Endodermal cell (in vitro differentiated cells): ENCODE measurements around the gene BARX1. TPM values are rescaled to one million over a fixed set of nuclear protein-coding genes. Genes with fewer than 3 reads are reported as not detected.

ENCODE experiments used
- DNase-seq: peaks from one replicate; pipeline ENCODE4 v3.0.0-alpha.2; 2017
- H3K27ac ChIP-seq: 2 replicates; pipeline ENCODE4 v1.5.1; 2013; ENCODE audit warnings: mild to moderate bottlenecking, low read depth, low read length, moderate library complexity
- H3K27me3 ChIP-seq: 2 replicates; pipeline ENCODE4 v1.6.1; 2013; ENCODE audit warnings: mild to moderate bottlenecking, low read length, moderate library complexity; ENCODE audit not compliant: insufficient read depth, control insufficient read depth, poor library complexity, severe bottlenecking
- H3K36me3 ChIP-seq: 2 replicates; pipeline ENCODE4 v1.7.0; 2013; ENCODE audit warnings: mild to moderate bottlenecking, low read length, moderate library complexity; ENCODE audit not compliant: control insufficient read depth, insufficient read depth
- H3K4me1 ChIP-seq: one replicate; pipeline ENCODE4 v1.7.0; 2013; ENCODE audit warnings: low read length; ENCODE audit not compliant: control insufficient read depth, insufficient read depth
- H3K4me3 ChIP-seq: 2 replicates; pipeline ENCODE4 v1.5.1; 2013; ENCODE audit warnings: mild to moderate bottlenecking, low read length, moderate library complexity
- H3K9ac ChIP-seq: 2 replicates; pipeline ENCODE4 v1.6.1; 2013; ENCODE audit warnings: mild to moderate bottlenecking, low read length, moderate library complexity; ENCODE audit not compliant: poor library complexity, severe bottlenecking; ENCODE audit errors: extremely low read depth
- H3K9me3 ChIP-seq: 2 replicates; pipeline ENCODE4 v1.6.1; 2013; ENCODE audit warnings: mild to moderate bottlenecking, low read length, moderate library complexity; ENCODE audit not compliant: control insufficient read depth
- H3K27ac Mint-ChIP-seq: 2 replicates; pipeline ENCODE4 v1.8.0; 2020; ENCODE audit warnings: mixed read lengths
- H3K27me3 Mint-ChIP-seq: 2 replicates; pipeline ENCODE4 v1.8.0; 2021; ENCODE audit warnings: mild to moderate bottlenecking, mixed read lengths; ENCODE audit not compliant: insufficient read depth
- H3K36me3 Mint-ChIP-seq: 2 replicates; pipeline ENCODE4 v1.8.0; 2020; ENCODE audit warnings: low read depth, mixed read lengths
- H3K4me1 Mint-ChIP-seq: 2 replicates; pipeline ENCODE4 v1.8.0; 2020; ENCODE audit warnings: mixed read lengths
- H3K4me3 Mint-ChIP-seq: 2 replicates; pipeline ENCODE4 v1.8.0; 2020; ENCODE audit warnings: mild to moderate bottlenecking, moderate library complexity, mixed read lengths
- H3K9me3 Mint-ChIP-seq: 2 replicates; pipeline ENCODE4 v1.8.0; 2020; ENCODE audit warnings: mild to moderate bottlenecking, mixed read lengths
- CTCF ChIP-seq: fragments of 200-600 bp; sonication (generic); conservative IDR thresholded peaks from 2 replicates; pipeline ENCODE4 v1.5.0; 2021; ENCODE audit warnings: antibody characterized with exemption, mild to moderate bottlenecking
- WGBS, 2 experiments: methylation state at CpG; one replicate each; pipeline versions ENCODE4 v1.1.5 to v1.1.7; 2013; ENCODE audit warnings: missing lambda C conversion rate in 2 of 2, mixed read lengths in 1 of 2; ENCODE audit not compliant: insufficient coverage in 1 of 2, insufficient read length in 1 of 2; 5-methylcytosine and 5-hydroxymethylcytosine counted together
- long read RNA-seq, 4 experiments: library from polyadenylated mRNA in 2 of 4; library from RNA in 1 of 4; library from capped mRNA in 1 of 4; stranded (forward) in 3 of 4; unstranded in 1 of 4; transcript quantifications; one replicate each; pipeline ENCODE4 v2.0.0, GENCODE V29; 2020 to 2021; ENCODE audit warnings: inconsistent platforms in 1 of 4
- polyA plus RNA-seq, 2 experiments: library from polyadenylated mRNA; stranded (reverse); fragments of 50-300 nt; gene quantifications; one replicate each; pipeline ENCODE4 v1.2.3, GENCODE V29; 2013
- total RNA-seq, 2 donors: library from RNA; stranded (reverse); fragmentation: NEBNext Ultra II Directional in 1 of 2; extraction: Animal tissue kit (Norgen Biotek cat#: 25700) in 1 of 2; gene quantifications; 2 replicates in 1 of 2; 3 replicates in 1 of 2; pipeline ENCODE4 v1.2.1, GENCODE V29; 2021

Gene BARX1
- under 1 TPM in 1 of 2 donors, not detected in 1; 0.35 TPM for total RNA-seq
- polyA plus RNA-seq (2013, experiment 1 of 2), result 2.9 TPM
- polyA plus RNA-seq (2013, experiment 2 of 2), result 2.2 TPM
- long read RNA-seq, experiment 1, result 0 reads
- long read RNA-seq, experiment 2, result 0 reads
- long read RNA-seq, experiment 3, result 0 reads
- long read RNA-seq, experiment 4, result 0 reads

- Histone ChIP-seq H3K9me3 (no peaks in the 10 kb centered on the region), H3K4me3 (no peak within 1 kb of the TSS), H3K27me3 (peaks cover 97% of the 10 kb centered on the region), H3K36me3 (no peaks in the 10 kb centered on the region), H3K4me1 (peaks cover 8% of the 10 kb centered on the region), H3K9ac (no peak within 1 kb of the TSS), H3K27ac (no peak within 1 kb of the TSS)
- TF ChIP-seq CTCF, result no peak
- WGBS, 2 experiments, result 0 to 2% methylated on average over 34 to 101 of the region's 102 CpGs
- H3K4me3 Mint-ChIP-seq, result peak within 1 kb of the TSS; percentile 50
- H3K9me3 Mint-ChIP-seq, result no peaks in the 10 kb centered on the region
- peaks cover 26% of the 10 kb centered on the region for H3K4me1 Mint-ChIP-seq
- H3K36me3 Mint-ChIP-seq, result no peaks in the 10 kb centered on the region
- H3K27ac Mint-ChIP-seq, result no peak within 1 kb of the TSS
- peaks cover 94% of the 10 kb centered on the region for H3K27me3 Mint-ChIP-seq
- DNase-seq, result peak; percentile 89
These were observed at the start of gene BARX1 for GRCh38 chr9:93955111-93955980. TSS of gene BARX1 (minus strand) at chr9:93955355. CDS start at chr9:93955146, 209 bp downstream.

- Histone ChIP-seq H3K9me3 (no peaks in the 10 kb centered on the region), H3K27me3 (no peaks in the 10 kb centered on the region), H3K4me1 (no peaks in the 10 kb centered on the region), H3K36me3 (no peaks in the 10 kb centered on the region), H3K4me3 (no peak overlapping the region), H3K27ac (no peak overlapping the region), H3K9ac (no peak overlapping the region)
- Mint-ChIP-seq H3K4me1 (no peaks in the 10 kb centered on the region), H3K4me3 (no peak overlapping the region), H3K27ac (no peak overlapping the region), H3K27me3 (peaks cover 4% of the 10 kb centered on the region), H3K36me3 (no peaks in the 10 kb centered on the region), H3K9me3 (no peaks in the 10 kb centered on the region)
- 6 to 35% methylated on average over 2 to 6 of the region's 6 CpGs for WGBS, 2 experiments
- peak; percentile 86 for TF ChIP-seq CTCF
- DNase-seq, result peak; percentile 81
These were observed 47.4 kb upstream of the BARX1 start for GRCh38 chr9:94002316-94003140.

GRCh38 chr9:93996863-93997262, 41.7 kb upstream of the BARX1 start:
- peak; percentile 67 for TF ChIP-seq CTCF
- no peaks in the 10 kb centered on the region for H3K4me1 Mint-ChIP-seq
- no peak overlapping the region for H3K4me3 Mint-ChIP-seq
- Histone ChIP-seq H3K27ac (no peak overlapping the region), H3K27me3 (no peaks in the 10 kb centered on the region), H3K9ac (no peak overlapping the region), H3K9me3 (no peaks in the 10 kb centered on the region), H3K36me3 (no peaks in the 10 kb centered on the region), H3K4me1 (no peaks in the 10 kb centered on the region), H3K4me3 (no peak overlapping the region)
- DNase-seq, result no peak
- no peaks in the 10 kb centered on the region for H3K36me3 Mint-ChIP-seq
- H3K27ac Mint-ChIP-seq, result no peak overlapping the region
- H3K27me3 Mint-ChIP-seq, result peaks cover 4% of the 10 kb centered on the region
- no peaks in the 10 kb centered on the region for H3K9me3 Mint-ChIP-seq
